Measurements from ENCODE around the gene SUPT20HL2.
A peak's percentile ranks its signal among the peaks of the same experiment; 100 is the strongest.

Gene SUPT20HL2

DNA sequence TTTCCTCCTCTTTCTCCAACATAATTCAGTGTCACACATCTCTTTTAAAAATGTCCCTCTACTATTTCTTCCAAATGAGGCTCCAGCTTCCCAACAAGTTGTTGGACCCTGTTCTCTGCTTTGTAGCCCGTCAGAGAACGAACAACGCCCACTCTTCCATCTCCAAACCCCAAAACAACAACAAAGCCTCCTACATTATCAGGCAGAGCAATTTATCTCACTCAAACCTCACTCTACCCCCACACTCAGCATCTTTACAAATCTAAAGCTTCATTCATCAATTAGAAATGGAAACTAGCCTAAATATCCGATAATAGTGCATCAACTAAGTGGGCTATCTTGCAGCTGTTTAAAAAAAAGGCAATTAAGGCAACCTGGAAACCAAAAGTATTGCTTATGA lies 20.5 kb downstream of the SUPT20HL2 start:
- TF ChIP-seq POLR2A (IDR thresholded peaks at IDR 0.05; ENCODE audit: low read length) (no peak), GATA1 (IDR thresholded peaks at IDR 0.05; ENCODE audit: low read depth, low read length) (no peak)

DNA sequence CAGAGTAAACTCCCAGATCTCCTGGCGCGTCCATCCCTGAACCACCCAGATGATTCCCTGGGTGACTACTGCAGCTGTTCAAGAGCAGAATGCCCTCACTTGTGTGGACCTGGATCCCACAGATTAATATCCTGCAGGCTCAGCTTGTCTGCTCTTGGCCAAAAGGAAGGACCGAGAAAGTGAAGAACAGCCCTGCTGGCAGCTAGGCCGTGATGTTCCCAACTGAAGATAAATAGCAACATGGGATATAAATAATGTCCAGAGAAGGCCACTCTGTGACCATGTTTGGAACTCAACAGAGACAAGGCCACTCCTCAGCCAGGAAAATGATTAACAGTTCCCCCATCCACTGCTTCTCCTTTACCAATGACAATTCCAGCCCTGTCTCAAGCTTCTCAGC lies 21.5 kb downstream of the SUPT20HL2 start:
- no peak for DNase-seq
- TF ChIP-seq POLR2A (IDR thresholded peaks at IDR 0.05; ENCODE audit: low read length) = no peak
- no peak for TF ChIP-seq GATA1 (IDR thresholded peaks at IDR 0.05; ENCODE audit: low read depth, low read length)

More for the DNA sequence above, 20.5 kb downstream of the SUPT20HL2 start:
- DNase-seq = no peak

DNA sequence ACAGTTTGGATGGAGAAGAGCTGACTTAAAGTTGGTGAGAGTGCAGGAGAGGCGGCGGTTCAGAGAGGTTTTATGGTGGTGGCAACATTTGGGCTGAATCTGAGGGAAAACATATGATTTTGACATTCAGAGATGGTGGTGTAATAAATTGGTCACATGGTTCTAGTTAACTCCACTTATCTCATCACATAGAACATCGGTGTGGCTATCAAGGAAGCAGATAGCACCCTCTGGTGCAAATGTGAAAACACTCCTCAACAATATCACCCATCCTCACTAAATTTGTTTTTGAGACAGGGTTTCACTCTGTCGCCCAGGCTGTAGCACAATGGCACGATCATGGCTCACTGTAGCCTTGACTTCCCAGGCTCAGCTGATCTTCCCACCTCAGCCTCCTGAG lies 28.8 kb downstream of the SUPT20HL2 start:
- TF ChIP-seq GATA1 (IDR thresholded peaks at IDR 0.05; ENCODE audit: low read depth, low read length) = no peak
- no peak for TF ChIP-seq POLR2A (IDR thresholded peaks at IDR 0.05; ENCODE audit: low read length)
- DNase-seq = peak; percentile 0

DNA sequence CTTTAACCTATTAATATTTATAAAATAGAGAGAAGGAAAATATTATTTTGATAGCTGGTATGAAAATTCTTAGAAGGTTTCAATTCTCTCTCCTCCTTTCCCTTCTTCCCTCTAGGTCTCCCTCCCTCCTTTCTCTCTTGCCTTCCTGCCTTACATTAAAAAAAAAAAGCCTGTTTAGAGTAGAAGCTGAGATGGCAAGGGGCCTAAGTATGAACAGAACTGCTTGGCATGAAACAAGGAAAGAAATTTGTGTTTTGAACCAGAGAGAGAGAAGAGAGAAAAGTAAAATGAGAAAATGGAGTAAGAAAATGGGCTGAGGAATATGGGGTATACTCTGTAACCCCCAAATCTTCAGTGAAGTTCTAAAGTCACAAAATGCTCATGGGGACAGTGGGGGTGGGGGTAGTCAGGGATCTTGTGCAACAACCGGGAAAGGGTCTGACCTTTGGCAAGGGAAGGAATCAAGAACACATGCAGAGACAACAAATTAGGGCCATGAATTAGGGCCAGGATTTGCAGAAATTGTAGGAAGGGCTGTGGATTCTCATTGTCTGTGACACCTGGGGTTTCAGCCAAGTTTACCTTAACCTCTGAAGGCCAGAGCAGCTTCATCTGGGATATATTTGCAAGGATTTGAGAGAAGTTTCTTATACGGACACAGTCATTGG lies 30.6 kb downstream of the SUPT20HL2 start:
- no peak for DNase-seq
- TF ChIP-seq GATA1 (IDR thresholded peaks at IDR 0.05; ENCODE audit: low read depth, low read length) (no peak), POLR2A (IDR thresholded peaks at IDR 0.05; ENCODE audit: low read length) (no peak)

DNA sequence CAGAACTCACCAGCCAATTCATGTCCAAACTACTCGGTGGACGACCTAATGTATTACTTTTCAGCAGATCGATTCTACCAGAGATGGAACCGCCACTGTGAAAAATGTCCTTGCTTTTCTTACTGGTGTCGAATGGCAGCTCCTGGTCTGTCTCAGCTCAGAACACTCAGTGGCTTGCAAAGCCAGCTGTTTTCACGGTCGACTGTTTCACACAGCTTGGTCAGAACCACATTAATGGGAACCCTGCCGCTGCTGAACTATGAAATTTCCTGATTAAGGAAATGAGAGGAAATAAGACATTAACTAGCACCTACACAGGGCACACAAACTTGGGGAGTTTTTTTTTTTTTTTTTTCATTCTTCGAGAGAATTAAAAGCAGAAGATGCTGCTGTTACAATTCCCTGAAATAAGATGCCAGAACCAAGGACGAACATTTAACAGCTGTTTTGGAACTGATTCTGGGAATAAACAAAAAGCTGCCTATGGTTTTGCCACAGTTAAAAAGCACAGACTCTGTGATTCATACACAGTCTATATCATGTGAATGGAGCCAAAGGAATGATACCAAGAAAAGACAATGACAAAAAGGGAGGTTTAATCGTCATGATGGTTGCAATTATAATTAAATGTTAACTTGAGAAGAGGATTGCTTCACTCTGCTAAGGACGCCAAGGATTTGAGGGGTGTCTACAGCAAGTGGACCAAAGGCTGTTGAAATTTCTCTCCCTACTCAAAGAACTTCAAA lies 31.3 kb downstream of the SUPT20HL2 start:
- TF ChIP-seq GATA1 (IDR thresholded peaks at IDR 0.05; ENCODE audit: low read depth, low read length) (no peak), POLR2A (IDR thresholded peaks at IDR 0.05; ENCODE audit: low read length) (no peak)
- no peak for DNase-seq

DNA sequence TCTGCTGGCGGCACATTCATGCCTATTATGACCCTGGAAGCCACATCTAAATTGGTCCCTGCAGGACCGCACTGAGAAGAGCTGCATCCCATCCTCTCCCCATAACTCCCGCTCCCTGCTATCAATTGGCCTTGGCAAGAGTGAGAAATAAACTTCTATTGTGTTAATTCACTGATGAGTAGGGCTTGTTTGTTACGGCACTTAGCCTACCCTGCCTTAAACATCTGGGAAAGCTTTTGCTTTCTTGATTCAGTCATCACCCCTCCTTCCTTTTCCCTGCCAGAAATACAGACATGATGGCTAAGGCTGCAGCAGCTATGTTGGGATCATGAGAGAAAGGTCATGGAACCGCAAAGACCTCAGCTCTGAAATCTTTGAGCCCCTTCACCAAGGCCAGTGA lies 36.5 kb downstream of the SUPT20HL2 start:
- DNase-seq = no peak

DNA sequence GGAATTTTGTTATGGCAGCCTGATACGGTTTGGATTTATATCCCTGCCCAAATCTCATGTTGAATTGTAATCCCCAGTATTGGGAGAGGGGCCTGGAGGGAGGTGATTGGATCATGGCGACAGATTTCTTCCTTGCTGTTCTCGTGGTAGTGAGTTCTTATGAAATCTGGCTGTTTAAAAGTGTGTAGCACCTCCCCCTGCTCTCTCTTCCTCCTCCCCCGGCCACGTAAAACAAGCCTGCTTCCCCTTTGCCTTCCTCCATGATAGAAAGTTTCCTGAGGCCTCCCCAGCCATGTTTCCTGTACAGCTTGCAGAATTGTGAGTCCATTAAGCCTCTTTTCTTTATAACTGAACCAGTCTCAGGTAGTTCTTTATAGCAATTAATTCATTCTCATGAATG lies 37.9 kb downstream of the SUPT20HL2 start:
- TF ChIP-seq POLR2A (IDR thresholded peaks at IDR 0.05; ENCODE audit: low read length) = no peak
- no peak for TF ChIP-seq GATA1 (IDR thresholded peaks at IDR 0.05; ENCODE audit: low read depth, low read length)
- no peak for DNase-seq

More for the DNA sequence above, 36.5 kb downstream of the SUPT20HL2 start:
- TF ChIP-seq POLR2A (IDR thresholded peaks at IDR 0.05; ENCODE audit: low read length) (no peak), GATA1 (IDR thresholded peaks at IDR 0.05; ENCODE audit: low read depth, low read length) (no peak)

DNA sequence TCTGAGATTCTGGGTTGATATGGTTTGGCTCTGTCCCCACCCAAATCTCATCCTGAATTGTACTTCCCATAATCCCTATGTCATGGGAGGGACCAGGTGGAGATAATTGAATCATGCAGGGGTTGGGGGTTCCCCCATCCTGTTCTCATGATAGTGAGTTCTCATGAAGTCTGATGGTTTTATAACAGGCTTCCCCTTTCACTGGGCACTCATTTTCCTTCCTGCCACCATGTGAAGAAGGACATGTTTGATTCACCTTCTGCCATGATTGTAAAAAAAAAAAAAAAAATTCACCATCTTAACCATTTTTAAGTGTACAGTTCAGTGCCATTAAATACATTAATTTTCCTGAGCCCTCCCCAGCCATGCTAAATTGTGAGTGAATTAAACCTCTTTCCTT lies 42.6 kb downstream of the SUPT20HL2 start:
- no peak for DNase-seq
- no peak for TF ChIP-seq POLR2A (IDR thresholded peaks at IDR 0.05; ENCODE audit: low read length)
- TF ChIP-seq GATA1 (IDR thresholded peaks at IDR 0.05; ENCODE audit: low read depth, low read length) = no peak

DNA sequence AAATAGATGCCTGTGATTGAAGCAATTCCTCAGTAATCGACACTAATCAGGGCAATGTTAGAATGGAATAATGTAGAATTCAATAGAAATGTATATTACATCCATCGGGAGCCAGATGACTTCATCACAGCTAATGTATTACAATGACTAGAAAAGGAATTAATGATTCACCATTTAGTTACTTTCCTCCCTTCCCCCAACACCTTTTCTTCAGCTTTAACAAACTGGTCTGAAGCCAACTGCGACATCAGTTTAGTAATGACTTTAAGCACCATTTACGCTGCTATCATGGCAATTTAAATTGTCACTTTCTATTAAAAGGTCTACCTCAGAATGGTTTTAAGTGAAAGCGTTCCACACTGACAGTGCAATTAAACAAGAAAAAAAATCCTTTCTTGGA lies 45.1 kb downstream of the SUPT20HL2 start:
- no peak for TF ChIP-seq POLR2A (IDR thresholded peaks at IDR 0.05; ENCODE audit: low read length)
- no peak for TF ChIP-seq GATA1 (IDR thresholded peaks at IDR 0.05; ENCODE audit: low read depth, low read length)
- no peak for DNase-seq

DNA sequence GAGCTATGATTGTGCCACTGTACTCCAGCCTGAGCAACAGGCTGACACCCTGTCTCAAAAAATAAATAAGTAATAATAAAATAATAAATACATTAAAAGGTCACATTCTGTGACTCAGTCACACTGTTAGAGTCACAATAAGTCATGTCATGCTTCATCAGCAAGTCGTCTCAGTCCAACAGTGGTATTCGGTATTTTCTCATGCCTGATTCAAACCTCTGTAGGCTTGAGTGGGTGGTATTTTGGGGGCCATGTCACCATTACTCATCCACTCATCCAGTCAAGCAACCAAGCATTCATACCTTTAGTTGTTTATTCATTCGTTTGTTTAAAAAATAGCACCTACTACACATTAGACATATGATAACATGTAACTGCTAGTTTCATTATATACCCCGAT lies 46.9 kb downstream of the SUPT20HL2 start:
- TF ChIP-seq GATA1 (IDR thresholded peaks at IDR 0.05; ENCODE audit: low read depth, low read length) = no peak
- TF ChIP-seq POLR2A (IDR thresholded peaks at IDR 0.05; ENCODE audit: low read length) = no peak
- DNase-seq = no peak

DNA sequence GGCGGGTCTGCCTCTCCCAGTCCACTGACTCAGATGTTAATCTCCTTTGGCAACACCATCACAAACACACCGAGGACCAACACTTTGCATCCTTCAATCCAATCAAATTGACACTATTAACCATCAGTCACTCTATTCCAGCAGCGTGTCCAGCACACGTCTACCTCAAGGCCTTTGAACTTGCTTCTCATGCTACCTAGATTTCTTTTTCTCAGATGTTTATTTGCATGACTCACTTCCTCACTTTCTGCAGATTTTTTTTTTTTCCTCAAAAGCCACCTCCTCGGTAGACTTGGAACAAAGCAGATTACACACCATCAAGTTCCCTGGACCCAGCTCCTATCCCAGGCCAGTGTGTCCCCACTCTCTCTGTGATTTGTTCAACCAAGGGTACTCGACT lies 49.5 kb downstream of the SUPT20HL2 start:
- DNase-seq = no peak
- TF ChIP-seq POLR2A (IDR thresholded peaks at IDR 0.05; ENCODE audit: low read length) (no peak), GATA1 (IDR thresholded peaks at IDR 0.05; ENCODE audit: low read depth, low read length) (no peak)

DNA sequence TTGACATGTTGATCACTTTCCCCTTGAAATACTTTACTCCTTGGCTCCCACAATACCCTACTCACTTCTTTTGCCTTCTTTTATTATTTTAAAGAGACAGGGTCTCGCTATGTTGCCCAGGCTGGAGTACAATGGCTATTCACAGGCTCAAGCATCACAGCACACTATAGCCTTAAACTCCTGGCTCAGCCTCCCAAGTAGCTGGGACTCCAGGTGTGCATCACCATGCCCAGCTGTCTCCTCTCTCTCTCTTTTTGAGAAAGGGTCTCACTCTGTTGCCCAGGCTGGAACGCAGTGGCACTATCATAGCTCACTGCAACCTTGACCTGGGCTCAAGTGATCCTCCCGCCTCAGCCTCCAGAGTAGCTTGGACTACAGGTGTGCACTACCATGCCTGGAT lies 51.6 kb downstream of the SUPT20HL2 start:
- no peak for DNase-seq
- TF ChIP-seq GATA1 (IDR thresholded peaks at IDR 0.05; ENCODE audit: low read depth, low read length) = no peak
- TF ChIP-seq POLR2A (IDR thresholded peaks at IDR 0.05; ENCODE audit: low read length) = no peak
